Neural cell (in vitro differentiated cells): ENCODE results near the gene MAST4. TPM values are rescaled to one million over a fixed set of nuclear protein-coding genes. Genes with fewer than 3 reads are reported as not detected.

ENCODE experiments used
- H2AFZ ChIP-seq: fragments of 200-600, 300-800 bp; sonication (generic), shearing (Covaris generic); 2 replicates; pipeline ENCODE4 v1.6.0; 2014; ENCODE audit warnings: low read depth, mild to moderate bottlenecking, antibody characterized with exemption, low read length, moderate library complexity
- H3F3A ChIP-seq: fragments of 200-600 bp; shearing (Covaris generic); 2 replicates; pipeline ENCODE4 v1.6.1; 2016; ENCODE audit warnings: mild to moderate bottlenecking, moderate library complexity, mixed read lengths, antibody characterized with exemption, low read length; ENCODE audit not compliant: insufficient read depth, poor library complexity, severe bottlenecking
- H3K27ac ChIP-seq: fragments of 200-600, 300-800 bp; sonication (generic), shearing (Covaris generic); 2 replicates; pipeline ENCODE4 v1.5.1; 2014; ENCODE audit warnings: mild to moderate bottlenecking, low read length, moderate library complexity
- H3K27me3 ChIP-seq: fragments of 300-800, 200-600 bp; sonication (generic), shearing (Covaris generic); 2 replicates; pipeline ENCODE4 v1.6.0; 2014; ENCODE audit warnings: mild to moderate bottlenecking, low read depth, low read length, moderate library complexity; ENCODE audit not compliant: insufficient read depth
- H3K36me3 ChIP-seq: fragments of 300-800, 200-600 bp; sonication (generic), shearing (Covaris generic); 2 replicates; pipeline ENCODE4 v1.5.1; 2014; ENCODE audit warnings: mild to moderate bottlenecking, antibody characterized with exemption, low read length, moderate library complexity; ENCODE audit not compliant: insufficient read depth
- H3K4me2 ChIP-seq: fragments of 300-800, 200-600 bp; sonication (generic), shearing (Covaris generic); 2 replicates; pipeline ENCODE4 v1.6.0; 2014; ENCODE audit warnings: mild to moderate bottlenecking, low read length
- H3K4me3 ChIP-seq: fragments of 300-800, 200-600 bp; sonication (generic), shearing (Covaris generic); 2 replicates; pipeline ENCODE4 v1.5.1; 2014; ENCODE audit warnings: mild to moderate bottlenecking, low read length, moderate library complexity
- H3K79me2 ChIP-seq: fragments of 200-600 bp; shearing (Covaris generic); replicated peaks from 2 replicates; pipeline ENCODE4 v1.6.0; 2014; ENCODE audit warnings: mild to moderate bottlenecking, low read length, moderate library complexity; ENCODE audit not compliant: insufficient read depth
- H3K9ac ChIP-seq: fragments of 300-800, 200-600 bp; sonication (generic), shearing (Covaris generic); 2 replicates; pipeline ENCODE4 v1.6.1; 2016; ENCODE audit warnings: mild to moderate bottlenecking, low read length, mixed read lengths
- H3K9me2 ChIP-seq: fragments of 200-600 bp; shearing (Covaris generic); 2 replicates; pipeline ENCODE4 v1.6.1; 2016; ENCODE audit warnings: mild to moderate bottlenecking, low read length, mixed read lengths; ENCODE audit not compliant: insufficient read depth
- H3K9me3 ChIP-seq: fragments of 200-600, 300-800 bp; sonication (generic), shearing (Covaris generic); 2 replicates; pipeline ENCODE4 v1.6.1; 2016; ENCODE audit warnings: mild to moderate bottlenecking, mixed run types, low read length, moderate library complexity, mixed read lengths
- H4K20me1 ChIP-seq: fragments of 200-600 bp; shearing (Covaris generic); 2 replicates; pipeline ENCODE4 v1.6.1; 2016; ENCODE audit warnings: mild to moderate bottlenecking, mixed run types; ENCODE audit not compliant: insufficient read depth
- EP300 ChIP-seq: fragments of 450-650 bp; conservative IDR thresholded peaks from 2 replicates; pipeline ENCODE4 v1.6.1; 2014; ENCODE audit warnings: antibody characterized with exemption, mild to moderate bottlenecking, moderate library complexity; ENCODE audit not compliant: poor library complexity, severe bottlenecking
- EZH2 ChIP-seq: fragments of 200-600, 300-800 bp; shearing (Covaris generic), sonication (generic); IDR thresholded peaks from 2 replicates; pipeline ENCODE4 v1.6.1; 2014; ENCODE audit warnings: antibody characterized with exemption, low read length, borderline replicate concordance, mild to moderate bottlenecking; ENCODE audit not compliant: insufficient read depth, poor library complexity, severe bottlenecking
- MXI1 ChIP-seq: fragments of 450-650 bp; conservative IDR thresholded peaks from 2 replicates; pipeline ENCODE4 v1.6.1; 2014; ENCODE audit warnings: antibody characterized with exemption, mild to moderate bottlenecking; ENCODE audit not compliant: poor library complexity, severe bottlenecking
- POLR2AphosphoS5 ChIP-seq: IDR thresholded peaks from 2 replicates; pipeline ENCODE4 v1.6.1; 2012
- RAD21 ChIP-seq: fragments of 450-650 bp; conservative IDR thresholded peaks from 2 replicates; pipeline ENCODE4 v1.6.1; 2014; ENCODE audit warnings: antibody characterized with exemption, mild to moderate bottlenecking, moderate library complexity
- SMC3 ChIP-seq: fragments of 450-650 bp; conservative IDR thresholded peaks from 2 replicates; pipeline ENCODE4 v1.6.1; 2014; ENCODE audit warnings: antibody characterized with exemption, mild to moderate bottlenecking, moderate library complexity; ENCODE audit not compliant: poor library complexity
- polyA plus RNA-seq: library from polyadenylated mRNA; depleted of rRNA; stranded (reverse); fragments of >200 nt; gene quantifications from 2 replicates; pipeline ENCODE4 v1.2.3, GENCODE V29; 2014
- TF ChIP-seq, protein P1 (sequence below): IDR thresholded peaks from 2 replicates; pipeline ENCODE4 v1.6.1; 2012; ENCODE audit warnings: borderline replicate concordance
- TF ChIP-seq, protein P2 (sequence below): fragments of 450-650 bp; IDR thresholded peaks from 2 replicates; pipeline ENCODE4 v1.5.1; 2014; ENCODE audit warnings: antibody characterized with exemption, mild to moderate bottlenecking, moderate library complexity; ENCODE audit not compliant: poor library complexity, severe bottlenecking

Gene MAST4
- polyA plus RNA-seq, 1 donor from 2014 or later = 2.3 TPM

GRCh38 chr5:66769839-66770617 is 173.8 kb downstream of the MAST4 start:
- TF ChIP-seq, protein P1, sequence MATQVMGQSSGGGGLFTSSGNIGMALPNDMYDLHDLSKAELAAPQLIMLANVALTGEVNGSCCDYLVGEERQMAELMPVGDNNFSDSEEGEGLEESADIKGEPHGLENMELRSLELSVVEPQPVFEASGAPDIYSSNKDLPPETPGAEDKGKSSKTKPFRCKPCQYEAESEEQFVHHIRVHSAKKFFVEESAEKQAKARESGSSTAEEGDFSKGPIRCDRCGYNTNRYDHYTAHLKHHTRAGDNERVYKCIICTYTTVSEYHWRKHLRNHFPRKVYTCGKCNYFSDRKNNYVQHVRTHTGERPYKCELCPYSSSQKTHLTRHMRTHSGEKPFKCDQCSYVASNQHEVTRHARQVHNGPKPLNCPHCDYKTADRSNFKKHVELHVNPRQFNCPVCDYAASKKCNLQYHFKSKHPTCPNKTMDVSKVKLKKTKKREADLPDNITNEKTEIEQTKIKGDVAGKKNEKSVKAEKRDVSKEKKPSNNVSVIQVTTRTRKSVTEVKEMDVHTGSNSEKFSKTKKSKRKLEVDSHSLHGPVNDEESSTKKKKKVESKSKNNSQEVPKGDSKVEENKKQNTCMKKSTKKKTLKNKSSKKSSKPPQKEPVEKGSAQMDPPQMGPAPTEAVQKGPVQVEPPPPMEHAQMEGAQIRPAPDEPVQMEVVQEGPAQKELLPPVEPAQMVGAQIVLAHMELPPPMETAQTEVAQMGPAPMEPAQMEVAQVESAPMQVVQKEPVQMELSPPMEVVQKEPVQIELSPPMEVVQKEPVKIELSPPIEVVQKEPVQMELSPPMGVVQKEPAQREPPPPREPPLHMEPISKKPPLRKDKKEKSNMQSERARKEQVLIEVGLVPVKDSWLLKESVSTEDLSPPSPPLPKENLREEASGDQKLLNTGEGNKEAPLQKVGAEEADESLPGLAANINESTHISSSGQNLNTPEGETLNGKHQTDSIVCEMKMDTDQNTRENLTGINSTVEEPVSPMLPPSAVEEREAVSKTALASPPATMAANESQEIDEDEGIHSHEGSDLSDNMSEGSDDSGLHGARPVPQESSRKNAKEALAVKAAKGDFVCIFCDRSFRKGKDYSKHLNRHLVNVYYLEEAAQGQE = no peak
- TF ChIP-seq POLR2AphosphoS5 = no peak
- no peak for TF ChIP-seq MXI1
- TF ChIP-seq, protein P2, sequence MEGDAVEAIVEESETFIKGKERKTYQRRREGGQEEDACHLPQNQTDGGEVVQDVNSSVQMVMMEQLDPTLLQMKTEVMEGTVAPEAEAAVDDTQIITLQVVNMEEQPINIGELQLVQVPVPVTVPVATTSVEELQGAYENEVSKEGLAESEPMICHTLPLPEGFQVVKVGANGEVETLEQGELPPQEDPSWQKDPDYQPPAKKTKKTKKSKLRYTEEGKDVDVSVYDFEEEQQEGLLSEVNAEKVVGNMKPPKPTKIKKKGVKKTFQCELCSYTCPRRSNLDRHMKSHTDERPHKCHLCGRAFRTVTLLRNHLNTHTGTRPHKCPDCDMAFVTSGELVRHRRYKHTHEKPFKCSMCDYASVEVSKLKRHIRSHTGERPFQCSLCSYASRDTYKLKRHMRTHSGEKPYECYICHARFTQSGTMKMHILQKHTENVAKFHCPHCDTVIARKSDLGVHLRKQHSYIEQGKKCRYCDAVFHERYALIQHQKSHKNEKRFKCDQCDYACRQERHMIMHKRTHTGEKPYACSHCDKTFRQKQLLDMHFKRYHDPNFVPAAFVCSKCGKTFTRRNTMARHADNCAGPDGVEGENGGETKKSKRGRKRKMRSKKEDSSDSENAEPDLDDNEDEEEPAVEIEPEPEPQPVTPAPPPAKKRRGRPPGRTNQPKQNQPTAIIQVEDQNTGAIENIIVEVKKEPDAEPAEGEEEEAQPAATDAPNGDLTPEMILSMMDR = peak; percentile 71
- peak; percentile 75 for TF ChIP-seq RAD21
- peak; percentile 44 for TF ChIP-seq EP300
- peak; percentile 74 for TF ChIP-seq SMC3
- Histone ChIP-seq H3K4me3 (no peak overlapping the region), H3K9me2 (no peaks in the 10 kb centered on the region), H3K79me2 (no peaks in the 10 kb centered on the region), H3K27me3 (no peaks in the 10 kb centered on the region), H3F3A (no peaks in the 10 kb centered on the region), H3K27ac (no peak overlapping the region), H3K36me3 (no peaks in the 10 kb centered on the region), H3K9me3 (no peaks in the 10 kb centered on the region), H4K20me1 (no peaks in the 10 kb centered on the region), H2AFZ (no peak overlapping the region), H3K9ac (no peak overlapping the region), H3K4me2 (no peak overlapping the region)

- no peaks in the 10 kb centered on the region for H3F3A ChIP-seq
- no peaks in the 10 kb centered on the region for H4K20me1 ChIP-seq
- no peak overlapping the region for H3K4me3 ChIP-seq
- no peak overlapping the region for H3K9ac ChIP-seq
- no peak for TF ChIP-seq RAD21
- no peaks in the 10 kb centered on the region for H3K79me2 ChIP-seq
- H2AFZ ChIP-seq = no peak overlapping the region
- no peak overlapping the region for H3K4me2 ChIP-seq
- H3K9me2 ChIP-seq = no peaks in the 10 kb centered on the region
- H3K9me3 ChIP-seq = no peaks in the 10 kb centered on the region
- H3K36me3 ChIP-seq = no peaks in the 10 kb centered on the region
- H3K27me3 ChIP-seq = no peaks in the 10 kb centered on the region
- H3K27ac ChIP-seq = no peak overlapping the region
Observed at GRCh38 chr5:66777868-66778267, 181.7 kb downstream of the MAST4 start.

DNA sequence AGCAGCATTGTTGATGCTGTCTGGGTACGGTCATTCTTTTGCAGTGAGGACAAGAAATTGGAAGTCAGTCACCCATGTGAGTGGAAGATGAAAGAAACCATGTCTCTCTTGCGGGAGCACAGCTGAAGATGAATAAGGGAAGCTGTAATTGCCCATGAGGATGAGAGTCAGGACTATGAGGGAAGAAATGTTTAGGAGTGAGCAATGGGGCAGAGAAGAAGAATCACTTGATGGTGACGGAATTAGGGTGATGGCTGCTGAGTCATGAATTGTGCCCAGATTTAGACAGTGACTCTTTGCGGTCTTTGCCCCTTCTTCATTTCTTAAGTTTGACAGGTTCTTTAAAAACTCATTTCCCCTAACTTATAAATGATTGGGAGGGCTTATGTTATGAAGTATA is 183.3 kb downstream of the MAST4 start:
- no peaks in the 10 kb centered on the region for H3K36me3 ChIP-seq
- H3K9ac ChIP-seq = no peak overlapping the region

More for the DNA sequence above, 183.3 kb downstream of the MAST4 start:
- Histone ChIP-seq H4K20me1 (no peaks in the 10 kb centered on the region), H3K9me2 (no peaks in the 10 kb centered on the region), H3K79me2 (no peaks in the 10 kb centered on the region), H3K4me2 (no peak overlapping the region), H3K4me3 (no peak overlapping the region), H3K27me3 (no peaks in the 10 kb centered on the region), H3K27ac (no peak overlapping the region), H3F3A (no peaks in the 10 kb centered on the region), H2AFZ (no peak overlapping the region), H3K9me3 (no peaks in the 10 kb centered on the region)
- TF ChIP-seq EZH2 (no peak), RAD21 (no peak), MXI1 (no peak), SMC3 (no peak)
- TF ChIP-seq, protein P2 = no peak
